GM21529 (cell line): Measurements from ENCODE around the gene UFD1.

Source experiments
- ATAC-seq: cut with Tn5 transposase; IDR thresholded peaks from one replicate; pipeline ENCODE4 v1.9.1; 2021; ENCODE audit not compliant: unreplicated experiment

Gene UFD1

GRCh38 chr22:19472233-19472632 is 6.8 kb downstream of the UFD1 start:
- ATAC-seq, result no peak

- no peak for ATAC-seq
These were observed 7.4 kb downstream of the UFD1 start for GRCh38 chr22:19471572-19471971.

- no peak for ATAC-seq
These were observed 9.0 kb downstream of the UFD1 start for GRCh38 chr22:19470010-19470409.

- no peak for ATAC-seq
These were observed 9.6 kb downstream of the UFD1 start for GRCh38 chr22:19469421-19469820.

GRCh38 chr22:19467912-19468311 is 11.1 kb downstream of the UFD1 start:
- ATAC-seq, result no peak

GRCh38 chr22:19466848-19467752 is 11.9 kb downstream of the UFD1 start:
- ATAC-seq, result no peak

GRCh38 chr22:19466126-19466716 is 12.8 kb downstream of the UFD1 start:
- no peak for ATAC-seq

GRCh38 chr22:19464975-19465374 is 14.0 kb downstream of the UFD1 start:
- ATAC-seq, result no peak

- no peak for ATAC-seq
These were observed 14.4 kb downstream of the UFD1 start for GRCh38 chr22:19464546-19464945.

- ATAC-seq, result no peak
These were observed 15.2 kb downstream of the UFD1 start for GRCh38 chr22:19463491-19464469.

- ATAC-seq, result no peak
These were observed 16.0 kb downstream of the UFD1 start for GRCh38 chr22:19463008-19463407.

GRCh38 chr22:19461506-19461905 is 17.5 kb downstream of the UFD1 start:
- ATAC-seq, result no peak

GRCh38 chr22:19460036-19460435 is 19.0 kb downstream of the UFD1 start:
- no peak for ATAC-seq

GRCh38 chr22:19457828-19458428 is 21.1 kb downstream of the UFD1 start:
- no peak for ATAC-seq

GRCh38 chr22:19456541-19456940 is 22.5 kb downstream of the UFD1 start:
- ATAC-seq, result no peak

GRCh38 chr22:19455585-19456370 is 23.2 kb downstream of the UFD1 start:
- no peak for ATAC-seq

- ATAC-seq, result no peak
These were observed 24.0 kb downstream of the UFD1 start for GRCh38 chr22:19455033-19455432.

GRCh38 chr22:19454156-19454555 is 24.8 kb downstream of the UFD1 start:
- ATAC-seq, result no peak

- no peak for ATAC-seq
These were observed 25.3 kb downstream of the UFD1 start for GRCh38 chr22:19453718-19454117.

GRCh38 chr22:19451570-19451969 is 27.4 kb downstream of the UFD1 start:
- no peak for ATAC-seq
